Measurements from ENCODE around the gene LMBR1.

DNA sequence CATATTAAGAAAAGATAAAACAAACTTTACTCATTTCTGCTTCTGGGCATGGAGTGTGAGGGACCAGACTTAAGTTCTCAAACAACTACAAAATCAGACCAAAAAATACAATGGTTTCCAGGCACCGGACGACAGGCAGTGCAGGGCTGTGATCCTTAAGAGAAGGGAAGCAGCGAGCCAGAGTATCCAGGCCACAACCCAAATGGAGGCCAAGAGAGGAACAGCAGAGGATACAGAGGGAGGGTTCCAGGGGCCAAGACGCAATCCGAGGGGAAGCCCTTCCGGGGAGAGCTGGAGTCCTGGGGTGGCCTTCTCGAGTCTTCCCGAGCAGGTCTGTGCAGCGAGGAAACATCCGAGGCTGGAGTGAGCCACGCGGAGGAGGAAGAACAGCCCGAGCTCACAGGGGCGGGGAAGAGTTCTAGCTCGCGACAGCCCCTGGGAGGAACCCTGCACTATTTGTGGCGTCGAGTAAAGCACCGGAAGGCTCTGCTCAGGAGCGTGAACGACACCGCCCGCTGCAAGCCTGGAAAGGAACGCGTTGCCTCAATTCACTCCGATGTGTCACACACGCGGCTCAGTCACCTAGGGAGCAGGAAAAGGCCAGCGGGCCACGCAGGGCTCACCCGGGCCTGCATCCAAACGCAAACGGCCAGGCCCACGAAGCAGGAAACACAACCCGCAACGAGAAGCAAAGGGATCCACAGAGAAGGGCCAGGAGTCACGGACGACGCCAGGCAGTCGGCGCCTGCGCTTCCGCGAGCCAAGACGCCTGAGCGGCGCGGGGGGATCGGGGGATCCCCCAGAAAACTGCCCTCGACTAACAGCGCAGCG lies 253.3 kb downstream of the LMBR1 start:
- TF ChIP-seq GATA2 (IDR thresholded peaks at IDR 0.05; ENCODE audit: insufficient read depth, insufficient read length, low read depth, low read length) (no peak), EZH2 (IDR thresholded peaks at IDR 0.05; ENCODE audit: borderline replicate concordance, low read depth, low read length, severe bottlenecking) (no peak), POLR2A (IDR thresholded peaks at IDR 0.05; ENCODE audit: low read depth, low read length) (no peak), JUN (IDR thresholded peaks at IDR 0.05; ENCODE audit: borderline replicate concordance, insufficient read depth, insufficient read length, low read depth) (no peak), POLR2AphosphoS5 (IDR thresholded peaks at IDR 0.05; ENCODE audit: insufficient read depth, low read depth, low read length) (no peak), MYC (IDR thresholded peaks at IDR 0.05; ENCODE audit: low read depth, low read length) (no peak)
- TF ChIP-seq, protein P1, sequence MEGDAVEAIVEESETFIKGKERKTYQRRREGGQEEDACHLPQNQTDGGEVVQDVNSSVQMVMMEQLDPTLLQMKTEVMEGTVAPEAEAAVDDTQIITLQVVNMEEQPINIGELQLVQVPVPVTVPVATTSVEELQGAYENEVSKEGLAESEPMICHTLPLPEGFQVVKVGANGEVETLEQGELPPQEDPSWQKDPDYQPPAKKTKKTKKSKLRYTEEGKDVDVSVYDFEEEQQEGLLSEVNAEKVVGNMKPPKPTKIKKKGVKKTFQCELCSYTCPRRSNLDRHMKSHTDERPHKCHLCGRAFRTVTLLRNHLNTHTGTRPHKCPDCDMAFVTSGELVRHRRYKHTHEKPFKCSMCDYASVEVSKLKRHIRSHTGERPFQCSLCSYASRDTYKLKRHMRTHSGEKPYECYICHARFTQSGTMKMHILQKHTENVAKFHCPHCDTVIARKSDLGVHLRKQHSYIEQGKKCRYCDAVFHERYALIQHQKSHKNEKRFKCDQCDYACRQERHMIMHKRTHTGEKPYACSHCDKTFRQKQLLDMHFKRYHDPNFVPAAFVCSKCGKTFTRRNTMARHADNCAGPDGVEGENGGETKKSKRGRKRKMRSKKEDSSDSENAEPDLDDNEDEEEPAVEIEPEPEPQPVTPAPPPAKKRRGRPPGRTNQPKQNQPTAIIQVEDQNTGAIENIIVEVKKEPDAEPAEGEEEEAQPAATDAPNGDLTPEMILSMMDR (IDR thresholded peaks at IDR 0.05; ENCODE audit: extremely low read depth in 1 of 2, insufficient read depth in 1 of 2, low read depth in 1 of 2, low read length in 2 of 2) = no peak
- TF ChIP-seq, protein P2, sequence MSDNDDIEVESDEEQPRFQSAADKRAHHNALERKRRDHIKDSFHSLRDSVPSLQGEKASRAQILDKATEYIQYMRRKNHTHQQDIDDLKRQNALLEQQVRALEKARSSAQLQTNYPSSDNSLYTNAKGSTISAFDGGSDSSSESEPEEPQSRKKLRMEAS (IDR thresholded peaks at IDR 0.05; ENCODE audit: insufficient read depth, insufficient read length) = no peak

Measured in endothelial cell of umbilical vein (primary cell).